Right hindlimb (tissue), 1 donor: ENCODE results near the gene SLC39A11.
"Not testable (repeated sequence)": the region's sequence is repeated elsewhere in the genome, so short reads cannot be mapped to it uniquely, and the experiment has no call there.

ENCODE experiments used
- DNase-seq: peaks from one replicate; pipeline ENCODE4 v3.0.0-alpha.2; 2018

SLC39A11 gene

DNA sequence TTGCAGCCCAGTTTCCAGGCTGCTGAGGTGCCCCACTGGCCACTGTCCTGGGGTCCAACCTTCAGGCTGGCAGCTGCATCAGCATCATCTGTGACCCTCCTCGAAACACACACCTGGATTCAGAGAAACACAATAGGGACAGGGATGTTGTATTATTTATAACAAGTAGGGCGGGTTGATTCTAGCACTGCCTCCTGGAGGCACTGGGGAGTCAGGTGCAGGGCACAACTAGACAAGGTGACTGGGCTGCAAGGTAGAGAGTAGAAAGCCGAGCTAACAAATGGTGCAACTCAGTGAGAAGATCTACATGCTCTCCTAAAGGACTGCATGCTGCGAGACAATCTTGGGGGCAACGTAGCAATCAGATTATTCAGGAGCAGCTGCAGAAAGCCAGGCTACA lies 317.3 kb downstream of the SLC39A11 start:
- DNase-seq: no peak

DNA sequence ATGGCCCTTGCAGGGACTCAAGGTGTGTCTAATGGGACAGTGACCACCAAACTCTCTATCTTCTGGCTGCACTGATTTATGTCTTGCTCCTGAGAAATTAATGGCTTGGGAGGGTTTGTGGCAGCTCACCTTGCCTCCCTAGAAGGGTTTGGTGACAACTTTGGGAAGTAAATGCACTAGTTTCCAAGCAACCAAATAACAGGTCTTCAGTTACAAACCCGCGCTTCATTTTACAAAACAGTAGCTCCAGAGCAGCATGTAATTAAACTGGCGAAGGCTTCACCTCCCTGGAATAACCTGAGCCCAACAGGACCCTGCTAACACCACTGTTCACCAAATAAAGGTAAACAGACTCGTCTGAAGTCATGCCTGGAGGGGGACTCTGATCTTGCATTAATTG lies 318.3 kb downstream of the SLC39A11 start:
- no peak for DNase-seq

GRCh38 chr17:72773225-72773624 lies 319.3 kb downstream of the SLC39A11 start:
- not testable (repeated sequence) for DNase-seq

DNA sequence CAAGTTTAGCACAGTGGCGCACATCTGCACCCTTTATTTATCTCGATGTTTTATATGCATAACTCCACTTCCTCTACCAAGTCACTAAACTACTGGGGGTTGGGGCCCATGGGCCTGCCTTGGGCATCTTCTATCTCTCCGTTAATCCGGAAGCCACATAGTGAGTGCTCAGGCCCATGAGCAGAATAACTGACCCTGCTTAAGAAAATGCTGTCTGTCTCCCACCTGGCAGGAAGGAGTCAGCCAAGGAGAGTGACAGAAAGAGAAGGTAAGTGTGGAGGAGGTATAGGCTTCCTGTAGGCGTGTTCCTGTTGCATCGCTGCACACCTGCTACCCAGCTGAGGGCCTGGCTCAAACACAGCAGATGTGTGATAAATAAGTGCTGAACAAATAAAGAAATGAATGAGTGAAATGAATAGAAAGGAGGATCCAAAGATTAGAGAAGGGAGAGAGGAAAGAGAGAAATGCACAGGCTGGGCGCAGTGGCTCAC lies 320.1 kb downstream of the SLC39A11 start:
- DNase-seq: no peak

GRCh38 chr17:72771734-72772133 lies 320.8 kb downstream of the SLC39A11 start:
- no peak for DNase-seq

DNA sequence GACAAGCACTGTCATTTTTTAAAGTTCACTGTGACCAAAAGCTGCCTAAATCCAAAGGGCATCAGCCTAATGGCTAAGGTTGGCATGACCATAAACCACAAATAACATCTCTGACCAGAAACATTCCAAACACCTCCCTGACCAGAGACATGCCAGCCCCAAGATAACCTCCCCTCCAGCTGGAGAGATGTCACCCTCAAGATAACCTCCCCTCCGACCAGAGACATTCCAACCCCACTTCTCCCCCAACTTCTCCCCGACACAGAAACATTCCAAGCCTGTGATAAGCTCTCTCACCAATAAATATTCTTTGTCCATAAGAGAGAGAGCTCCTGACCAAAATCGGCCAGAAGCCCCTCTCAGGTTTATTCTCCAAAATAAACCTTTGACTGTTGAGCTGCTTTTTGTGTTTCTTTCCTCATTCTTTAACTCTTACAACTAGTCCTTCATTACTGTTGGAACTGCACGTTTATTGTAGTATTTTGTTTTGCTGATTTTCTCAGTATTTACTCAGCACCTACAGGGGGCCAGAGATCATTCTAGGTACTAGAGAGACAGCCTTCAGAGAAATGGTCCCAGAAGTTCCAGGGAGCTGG lies 325.6 kb downstream of the SLC39A11 start:
- no peak for DNase-seq

DNA sequence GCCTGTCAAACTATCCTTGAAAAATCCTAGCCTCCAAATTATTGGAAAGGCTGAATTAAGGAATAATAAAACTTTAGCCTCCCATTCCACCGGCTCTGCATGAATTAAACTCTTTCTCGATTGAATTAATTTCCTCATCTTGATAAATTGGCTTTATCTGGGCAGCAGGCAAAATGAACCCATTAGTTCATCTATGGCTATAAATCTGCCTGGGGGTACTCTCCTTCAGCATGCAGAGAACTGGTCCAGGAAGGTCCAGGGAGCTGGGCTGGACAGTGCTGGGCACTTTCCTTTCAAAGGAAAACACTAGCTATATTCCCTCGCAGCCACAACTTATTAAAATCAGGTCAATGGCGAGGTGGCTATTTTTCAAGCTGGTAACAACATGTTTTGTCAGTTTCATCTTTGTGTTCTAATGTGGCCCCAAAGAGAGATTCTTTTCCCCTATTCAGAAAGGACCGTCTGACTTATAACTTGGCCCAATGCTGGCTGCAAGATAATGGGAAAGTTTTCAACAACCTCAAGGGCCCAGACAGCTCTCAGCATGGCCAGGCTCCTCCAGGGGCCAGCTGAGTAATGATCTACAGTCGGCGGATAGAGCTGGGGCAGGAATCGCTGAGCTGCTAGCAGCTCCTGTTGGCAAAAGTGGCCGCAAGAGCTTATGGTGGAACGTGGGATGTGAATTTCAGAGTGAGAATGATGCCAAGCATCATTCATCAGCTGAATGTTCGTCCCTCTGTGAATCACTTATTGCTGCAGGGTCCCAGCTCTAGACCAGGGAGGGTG lies 326.9 kb downstream of the SLC39A11 start:
- DNase-seq: no peak

- DNase-seq: no peak
These were observed 327.9 kb downstream of the SLC39A11 start for GRCh38 chr17:72764632-72765041.

DNA sequence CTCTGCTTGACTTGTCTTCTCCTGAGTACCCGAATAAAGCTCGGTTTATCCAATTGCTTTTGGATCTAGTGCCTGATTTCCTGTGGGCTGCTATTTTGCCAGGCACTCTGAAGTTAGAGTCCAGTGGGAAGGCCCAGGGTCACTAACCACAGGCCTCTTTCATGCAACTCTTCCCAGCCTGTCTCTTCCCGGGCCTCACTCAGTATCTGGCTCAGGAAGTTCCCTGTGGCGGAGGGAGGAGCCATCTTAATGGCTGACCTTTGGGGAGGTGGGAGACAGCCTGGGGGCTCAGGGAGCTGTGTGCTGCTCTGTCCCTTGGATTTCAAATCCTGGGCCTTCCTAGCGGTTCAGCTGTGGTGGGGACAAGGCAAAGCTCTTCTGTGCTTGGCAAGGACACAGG lies 328.5 kb downstream of the SLC39A11 start:
- no peak for DNase-seq

DNA sequence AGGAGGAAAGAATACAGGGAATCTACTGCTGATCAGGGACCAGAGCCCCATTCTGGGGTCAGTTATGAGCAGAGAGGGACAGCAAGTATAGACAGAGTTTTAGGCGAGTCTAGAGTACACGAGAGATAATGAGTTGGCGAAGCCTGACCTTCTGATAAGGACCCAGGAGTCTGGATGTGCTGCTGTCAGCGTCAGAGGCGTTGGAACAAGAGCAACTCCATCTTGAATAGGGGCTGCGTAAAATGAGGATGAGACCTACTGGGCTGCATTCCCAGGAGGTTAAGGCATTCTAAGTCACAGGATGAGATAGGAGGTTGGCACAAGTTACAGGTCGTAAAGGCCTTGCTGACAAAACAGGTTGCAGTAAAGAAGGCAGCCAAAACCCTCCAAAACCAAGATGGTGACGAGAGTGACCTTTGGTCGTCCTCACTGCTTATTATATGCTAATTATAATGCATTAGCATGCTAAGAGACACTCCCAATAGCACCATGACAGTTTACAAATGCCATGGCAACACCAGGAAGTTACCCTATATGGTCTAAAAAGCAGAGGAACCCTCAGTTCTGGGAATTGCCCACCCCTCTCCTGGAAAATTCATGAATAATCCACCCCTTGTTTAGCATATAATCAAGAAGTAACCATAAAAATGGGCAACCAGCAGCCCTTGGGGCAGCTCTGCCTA lies 330.5 kb downstream of the SLC39A11 start:
- DNase-seq: not testable (repeated sequence)

- no peak for DNase-seq
These were observed 331.1 kb downstream of the SLC39A11 start for GRCh38 chr17:72761431-72761830.

- DNase-seq: no peak
These were observed 332.1 kb downstream of the SLC39A11 start for GRCh38 chr17:72760368-72760767.

DNA sequence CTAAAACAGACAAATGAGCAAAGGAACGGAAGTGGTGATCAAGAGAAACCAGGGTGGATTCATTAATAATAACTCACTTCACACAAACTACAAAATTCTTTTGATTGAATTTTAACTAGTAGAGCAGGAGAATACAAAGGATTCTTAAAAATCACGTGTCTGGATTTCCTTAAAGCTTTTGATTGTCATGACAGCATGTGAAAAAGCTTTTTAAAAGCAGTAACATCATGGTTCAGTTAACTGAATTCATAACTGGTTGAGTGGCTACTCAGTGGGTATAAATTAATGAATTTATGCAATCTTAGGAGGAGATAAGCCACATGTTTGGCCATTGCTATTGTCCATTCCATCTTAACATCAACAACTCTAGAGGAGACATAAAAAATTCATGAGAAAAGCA lies 333.2 kb downstream of the SLC39A11 start:
- no peak for DNase-seq

- DNase-seq: no peak
These were observed 336.2 kb downstream of the SLC39A11 start for GRCh38 chr17:72756256-72756655.

GRCh38 chr17:72754513-72754912 lies 338.0 kb downstream of the SLC39A11 start:
- DNase-seq: no peak

- no peak for DNase-seq
These were observed 340.7 kb downstream of the SLC39A11 start for GRCh38 chr17:72751746-72752145.

DNA sequence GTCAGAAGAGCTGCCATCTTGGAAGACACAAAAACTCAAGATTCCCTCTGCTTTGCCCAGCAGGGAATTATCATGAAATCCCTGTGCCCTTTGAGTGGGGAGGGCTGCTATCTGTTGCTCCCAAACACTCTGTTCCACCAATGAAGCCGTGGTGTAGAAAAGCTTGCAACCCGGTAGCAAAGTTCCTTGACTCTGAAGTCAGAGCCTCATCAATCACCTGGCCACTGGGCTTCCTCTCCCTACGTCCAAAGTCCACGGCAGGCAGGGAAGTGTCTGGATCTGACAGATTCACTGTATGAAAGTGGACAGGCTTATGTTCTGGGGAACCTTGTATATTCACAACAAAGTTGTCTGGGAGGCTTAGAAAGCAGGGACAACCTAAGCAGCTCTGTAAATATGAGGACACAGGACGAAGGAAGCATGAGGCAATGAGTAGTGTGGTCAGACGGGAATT lies 343.3 kb downstream of the SLC39A11 start:
- DNase-seq: no peak

DNA sequence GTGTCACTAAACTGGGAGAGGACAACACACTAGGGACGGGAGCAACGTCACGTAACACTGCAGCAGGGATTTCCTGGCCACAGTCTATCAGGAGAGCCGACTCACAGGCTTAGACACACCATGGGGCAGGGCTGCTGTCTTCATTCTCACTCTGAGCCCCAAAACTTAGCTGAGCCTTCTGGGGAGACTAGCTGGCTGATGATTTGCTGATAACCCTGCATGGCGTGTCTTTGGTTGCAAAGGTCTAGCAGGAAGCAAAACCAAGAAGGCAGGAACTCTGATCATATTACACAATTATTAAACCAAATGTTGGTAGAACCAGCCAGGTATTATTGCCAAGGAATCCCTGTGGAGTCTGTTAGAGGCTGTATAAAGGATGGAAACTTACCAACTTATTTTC lies 345.0 kb downstream of the SLC39A11 start:
- no peak for DNase-seq

GRCh38 chr17:72745241-72745640 lies 347.2 kb downstream of the SLC39A11 start:
- no peak for DNase-seq

DNA sequence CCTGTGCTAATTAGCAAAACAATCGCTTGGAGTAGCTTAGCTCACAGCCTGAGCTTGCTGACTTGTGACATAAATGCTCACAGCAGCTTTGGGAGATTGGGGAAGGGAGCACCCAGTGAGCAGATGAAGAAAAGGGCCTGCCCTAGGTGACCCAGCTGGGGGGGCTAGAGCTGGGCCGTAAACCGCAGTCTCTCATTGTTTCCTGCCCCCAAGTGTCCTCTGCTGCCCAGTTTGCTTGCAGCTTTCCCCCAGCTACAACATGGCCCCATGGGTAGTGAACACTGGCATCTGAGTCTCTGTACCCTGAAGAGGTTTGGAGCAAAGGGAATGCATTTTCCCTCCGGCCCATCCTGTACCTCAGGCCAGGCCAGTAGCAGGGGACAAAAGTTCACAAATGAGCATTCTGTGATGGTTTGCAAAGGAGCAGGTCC lies 349.4 kb downstream of the SLC39A11 start:
- no peak for DNase-seq

DNA sequence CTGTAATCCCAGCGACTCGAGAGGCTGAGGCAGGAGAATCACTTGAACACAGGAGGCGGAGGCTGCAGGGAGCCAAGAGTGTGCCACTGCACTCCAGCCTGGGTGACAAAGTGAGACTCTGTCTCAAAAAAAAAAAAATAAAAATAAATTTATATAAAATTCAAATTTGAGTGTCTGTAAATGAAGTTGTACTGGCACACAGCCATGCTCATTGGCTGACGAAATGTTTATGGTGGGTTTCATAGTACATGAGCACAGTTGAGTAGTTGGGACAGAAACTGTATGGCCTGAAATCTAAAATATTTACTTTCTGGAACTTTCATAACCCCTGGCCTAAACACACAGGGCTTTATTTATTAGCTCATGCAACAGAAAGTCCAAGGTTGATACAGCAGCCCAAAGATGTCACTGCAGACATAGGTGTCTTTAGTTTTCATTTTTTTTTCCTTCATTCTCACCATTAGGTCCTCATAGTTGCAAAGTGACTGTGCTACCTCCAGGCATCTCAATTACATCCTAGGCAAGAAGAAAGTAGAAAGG lies 355.3 kb downstream of the SLC39A11 start:
- DNase-seq: no peak

- DNase-seq: no peak
These were observed 356.9 kb downstream of the SLC39A11 start for GRCh38 chr17:72735592-72735991.

- DNase-seq: no peak
These were observed 357.4 kb downstream of the SLC39A11 start for GRCh38 chr17:72735048-72735447.
